Occipital lobe (tissue), 2 donors: Measurements from ENCODE around the gene LRMDA. TPM values are rescaled to one million over a fixed set of nuclear protein-coding genes. Genes with fewer than 3 reads are reported as not detected.
"Not testable (repeated sequence)": the region's sequence is repeated elsewhere in the genome, so short reads cannot be mapped to it uniquely, and the experiment has no call there.

Source experiments
- DNase-seq: peaks from one replicate; lab custom pipeline; 2025; lab: John Stamatoyannopoulos, UW
- total RNA-seq: library from RNA; depleted of rRNA; stranded (reverse); fragments of >200 nt; gene quantifications from one replicate; pipeline ENCODE4 v1.2.3, GENCODE V29; 2014

Gene LRMDA
- total RNA-seq, 1 donor from 2014 or later = 0.62 TPM

DNA sequence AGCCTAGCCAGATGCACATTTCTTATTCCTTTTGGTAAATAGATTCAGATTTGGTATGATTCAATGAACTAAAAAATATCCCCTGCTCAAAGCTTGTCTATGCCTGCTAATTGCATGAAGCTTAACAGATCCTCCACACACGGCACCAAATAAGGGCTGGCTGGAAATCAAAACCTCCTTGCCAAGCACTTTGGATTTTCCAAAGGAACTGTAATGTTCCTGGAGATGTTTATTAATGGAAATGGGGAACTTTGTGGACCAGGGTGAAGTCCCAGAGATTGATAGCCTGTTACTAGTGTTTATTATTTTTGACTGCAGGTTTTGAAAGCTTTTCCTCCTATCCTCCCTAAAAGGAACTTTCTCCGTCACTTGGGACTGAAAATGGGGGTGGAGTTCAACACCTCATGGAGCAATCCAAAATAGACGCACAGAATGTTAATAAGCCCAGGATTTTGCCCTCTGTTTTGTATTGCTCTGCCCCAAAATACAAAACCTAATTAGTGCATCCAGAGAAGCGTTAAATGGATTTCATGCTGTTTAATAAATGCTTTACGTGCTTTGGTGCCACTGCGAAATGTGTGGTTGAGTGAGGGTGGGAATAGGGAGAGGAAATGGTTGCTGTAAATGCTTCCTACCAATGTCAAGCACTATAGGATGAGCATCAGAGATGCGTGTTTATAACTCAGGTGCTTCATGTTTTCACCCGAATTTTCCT, 1027.7 kb downstream of the LRMDA start:
- no peak for DNase-seq

DNA sequence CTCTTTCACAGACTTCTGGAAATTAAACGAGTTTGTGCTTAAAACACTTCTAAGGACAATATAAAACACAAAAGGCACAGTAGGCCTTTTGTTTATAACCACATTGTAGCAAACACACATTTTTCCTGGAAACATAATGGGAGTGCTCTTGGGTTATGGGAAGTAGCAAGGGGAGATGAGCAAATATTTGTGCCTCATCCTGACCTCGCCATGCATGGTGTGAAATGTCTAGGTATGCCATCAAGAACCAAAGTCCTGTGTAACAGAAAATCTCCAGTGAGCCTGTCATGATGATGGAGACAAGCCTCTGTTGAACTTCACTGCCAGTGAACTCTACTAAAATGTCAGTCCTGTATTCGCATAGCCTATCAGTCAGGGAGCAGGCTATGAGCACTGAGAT, 1029.6 kb downstream of the LRMDA start:
- no peak for DNase-seq

GRCh38 chr10:76463111-76463510, 1031.7 kb downstream of the LRMDA start:
- no peak for DNase-seq

- DNase-seq = no peak
These were observed 1035.5 kb downstream of the LRMDA start for GRCh38 chr10:76466836-76467503.

DNA sequence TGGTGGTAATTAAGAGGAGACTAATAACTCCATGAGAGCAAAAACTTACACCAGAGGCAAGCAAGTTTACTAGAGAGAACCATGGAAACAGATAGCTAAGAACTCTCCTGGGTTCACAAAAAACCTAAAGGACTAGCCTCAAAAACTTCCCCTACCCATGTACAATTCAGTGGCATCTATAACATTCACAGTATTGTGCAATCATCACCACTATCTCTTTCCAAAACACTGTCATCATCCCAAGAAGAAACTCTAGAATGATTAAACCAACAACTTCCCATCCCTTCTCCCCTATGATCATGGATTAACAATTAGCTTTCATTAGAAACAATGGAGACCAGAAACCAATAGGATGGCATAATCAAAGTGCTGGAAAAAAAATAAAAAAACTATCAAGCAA, 1038.3 kb downstream of the LRMDA start:
- no peak for DNase-seq

GRCh38 chr10:76479103-76479790, 1047.8 kb downstream of the LRMDA start:
- DNase-seq = no peak

DNA sequence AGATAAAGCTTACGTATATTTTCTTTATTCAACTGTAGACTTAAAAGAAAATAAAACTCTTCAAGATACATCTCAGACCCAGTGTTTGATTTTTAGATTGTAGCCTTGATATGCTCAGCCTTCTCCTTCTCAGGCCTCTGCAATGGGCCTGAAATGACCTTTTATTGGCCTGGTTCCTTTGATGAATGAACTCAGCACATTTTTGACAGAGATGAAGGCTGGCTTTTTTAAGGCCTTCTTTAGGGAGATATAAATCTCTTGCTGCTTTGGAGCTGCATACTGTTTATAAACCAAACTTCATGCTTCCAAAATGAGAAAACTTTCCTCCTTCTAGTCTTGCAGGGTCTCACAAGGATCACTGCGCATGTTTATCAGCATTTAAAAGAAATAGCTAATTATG, 1049.8 kb downstream of the LRMDA start:
- DNase-seq = no peak

DNA sequence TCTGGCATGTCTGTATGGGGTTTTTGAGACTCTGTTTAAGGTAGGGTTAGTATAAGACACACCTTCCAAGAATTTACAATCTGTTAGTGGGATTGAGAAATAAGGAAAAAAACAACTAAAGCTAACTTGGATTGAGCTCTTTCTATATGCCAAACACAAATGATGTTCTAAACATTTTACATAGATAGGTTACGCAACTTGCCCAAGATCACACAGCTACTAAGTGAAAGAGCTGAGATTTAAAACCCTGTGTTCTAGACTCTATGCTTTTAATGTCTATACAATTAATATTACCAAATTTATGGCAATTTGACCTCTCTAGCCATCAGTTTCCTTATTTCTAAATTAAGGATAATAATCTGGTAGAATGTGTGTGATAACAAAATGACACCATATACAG, 1056.2 kb downstream of the LRMDA start:
- no peak for DNase-seq

- DNase-seq = no peak
These were observed 1057.2 kb downstream of the LRMDA start for GRCh38 chr10:76488602-76489001.

DNA sequence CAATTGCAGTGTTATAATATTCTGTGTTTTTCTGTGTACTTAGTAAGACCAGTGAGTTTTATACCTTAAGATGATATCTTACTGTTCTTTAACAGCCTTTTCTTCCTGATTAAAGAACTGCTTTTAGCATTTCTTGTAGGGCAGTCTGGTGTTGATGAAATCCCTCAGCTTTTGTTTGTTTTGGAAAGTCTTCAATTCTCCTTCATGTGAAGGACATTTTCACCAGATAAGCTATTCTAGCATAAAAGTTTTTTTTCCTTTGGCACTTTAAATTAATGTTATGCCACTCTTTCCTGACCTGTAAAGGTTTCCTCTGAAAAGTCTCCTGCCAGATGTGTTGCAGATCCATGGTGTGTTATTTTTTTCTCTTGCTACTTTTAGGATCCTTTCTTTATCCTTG, 1059.8 kb downstream of the LRMDA start:
- DNase-seq = no peak

DNA sequence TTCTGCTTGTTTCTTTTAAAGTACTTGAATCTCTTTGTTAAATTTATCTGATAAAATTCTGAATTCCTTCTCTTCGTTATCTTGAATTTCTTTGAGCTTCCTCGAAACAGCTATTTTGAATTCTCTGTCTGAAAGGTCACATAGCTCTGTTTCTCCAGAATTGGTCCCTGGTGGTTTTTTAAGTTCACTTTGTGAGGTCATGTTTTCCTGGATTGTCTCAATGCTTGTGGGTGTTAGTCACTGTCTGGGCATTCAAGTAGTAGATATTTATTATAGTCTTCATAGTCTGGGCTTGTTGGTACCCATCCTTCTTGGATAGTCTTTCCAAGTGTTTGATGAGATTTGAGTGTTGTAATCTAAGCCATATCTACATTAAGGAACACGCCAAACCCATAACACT, 1060.6 kb downstream of the LRMDA start:
- no peak for DNase-seq

DNA sequence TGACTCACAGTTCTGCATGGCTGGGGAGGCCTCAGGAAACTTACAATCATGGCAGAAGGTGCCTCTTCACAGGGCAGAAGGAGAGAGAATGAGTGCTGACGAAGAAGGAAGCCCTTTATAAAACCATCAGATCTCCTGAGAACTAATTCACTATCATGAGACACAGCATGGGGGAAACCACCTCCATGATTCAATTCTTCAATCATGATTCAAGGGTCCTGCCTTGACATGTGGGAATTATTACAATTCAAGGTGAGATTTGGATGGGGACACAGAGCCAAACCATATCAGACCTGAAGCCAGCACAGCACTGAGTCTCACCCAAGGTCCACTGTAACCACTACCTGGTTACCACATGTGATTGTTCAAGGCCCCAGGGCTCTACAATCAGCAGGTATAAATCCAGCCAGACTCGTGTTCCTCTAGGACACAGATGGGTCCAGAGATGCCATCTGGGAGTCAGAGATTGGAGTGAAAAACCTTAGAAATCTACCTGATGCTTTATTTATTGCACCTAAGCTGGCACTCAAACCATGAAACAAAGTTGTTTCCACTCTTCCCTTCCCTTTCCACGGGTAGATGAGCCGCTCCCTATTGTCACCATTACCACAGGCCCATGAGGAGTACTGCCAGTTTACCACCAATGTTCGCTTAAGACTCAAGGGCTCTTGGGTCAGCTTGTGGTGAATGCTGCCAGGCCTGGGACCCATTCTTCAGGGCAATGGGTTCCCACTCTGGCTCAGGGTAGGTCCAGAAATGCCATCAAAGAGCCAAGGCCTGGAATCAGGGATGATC, 1061.5 kb downstream of the LRMDA start:
- DNase-seq = no peak

- no peak for DNase-seq
These were observed 1066.2 kb downstream of the LRMDA start for GRCh38 chr10:76497666-76498065.

GRCh38 chr10:76504823-76505222, 1073.4 kb downstream of the LRMDA start:
- no peak for DNase-seq

GRCh38 chr10:76509446-76509845, 1078.0 kb downstream of the LRMDA start:
- DNase-seq = no peak

- no peak for DNase-seq
These were observed 1082.9 kb downstream of the LRMDA start for GRCh38 chr10:76514321-76514720.

GRCh38 chr10:76514869-76515268, 1083.4 kb downstream of the LRMDA start:
- DNase-seq = no peak

DNA sequence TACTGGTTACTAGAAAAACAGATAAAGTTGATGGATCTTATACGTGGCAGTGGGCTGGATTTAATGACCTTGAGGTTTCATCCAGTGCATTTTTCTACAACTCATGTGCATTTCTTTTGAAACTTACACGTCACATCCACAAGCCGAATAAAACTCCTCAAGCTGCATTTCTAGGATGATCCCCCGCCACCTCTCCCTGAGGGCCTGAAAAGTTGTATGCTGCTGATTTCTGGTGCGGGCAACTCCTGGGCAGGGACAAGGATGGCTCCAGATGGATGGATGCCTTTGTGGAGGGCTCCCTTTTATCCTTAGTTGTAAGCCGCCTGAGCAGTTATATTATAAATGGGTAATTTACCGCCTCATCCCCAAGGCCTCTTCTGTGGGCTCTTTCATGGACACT, 1091.1 kb downstream of the LRMDA start:
- DNase-seq = no peak

DNA sequence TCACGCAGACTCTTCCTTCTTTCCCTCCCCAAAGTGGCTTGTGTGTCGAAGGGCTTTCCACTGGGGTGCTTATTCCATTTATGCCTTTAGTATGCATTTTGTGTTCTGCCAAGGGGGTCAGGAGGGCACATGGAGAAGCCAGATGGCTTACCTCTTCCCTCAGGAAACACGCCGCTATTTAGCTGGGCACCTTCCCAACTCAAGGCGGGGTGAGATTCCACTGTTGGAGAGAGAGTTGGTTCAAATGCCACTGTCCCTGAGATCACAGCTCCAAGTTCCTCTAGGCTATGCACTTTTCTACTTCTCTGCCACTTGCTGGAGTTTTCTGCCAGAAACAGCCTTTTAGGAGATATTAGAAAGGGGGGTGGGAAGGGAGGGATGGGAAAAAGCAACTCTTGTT, 1091.8 kb downstream of the LRMDA start:
- DNase-seq = no peak

DNA sequence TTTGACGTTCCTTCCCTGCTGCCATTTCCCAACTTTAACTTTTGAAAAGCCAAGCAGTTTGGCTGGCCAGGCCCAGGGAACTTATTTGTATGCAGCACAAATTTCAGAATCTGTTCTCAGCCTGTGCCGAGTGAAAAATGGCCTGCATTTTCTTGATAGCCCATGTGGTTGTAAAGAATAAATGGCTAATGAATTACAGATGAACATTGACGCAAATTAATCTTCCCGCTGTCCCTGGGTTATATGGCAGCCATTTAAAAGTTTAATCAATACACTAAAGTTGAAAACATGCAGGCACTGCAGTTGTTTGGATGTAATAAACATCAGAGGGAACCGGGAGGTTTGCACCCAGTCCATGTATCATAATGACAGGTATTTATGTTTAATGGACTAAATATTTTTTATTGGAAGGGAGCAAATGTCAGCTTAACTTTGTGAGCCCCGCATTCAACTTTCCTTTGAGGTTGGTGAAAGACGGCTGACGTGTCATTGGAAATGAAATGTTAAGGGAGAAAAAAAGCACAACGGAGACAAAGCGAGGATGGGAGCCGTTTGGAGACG, 1092.4 kb downstream of the LRMDA start:
- no peak for DNase-seq

GRCh38 chr10:76526833-76527232, 1095.4 kb downstream of the LRMDA start:
- not testable (repeated sequence) for DNase-seq

GRCh38 chr10:76540331-76540730, 1108.9 kb downstream of the LRMDA start:
- no peak for DNase-seq
